ENCODE results near the gene CX3CR1.

Gene CX3CR1

DNA sequence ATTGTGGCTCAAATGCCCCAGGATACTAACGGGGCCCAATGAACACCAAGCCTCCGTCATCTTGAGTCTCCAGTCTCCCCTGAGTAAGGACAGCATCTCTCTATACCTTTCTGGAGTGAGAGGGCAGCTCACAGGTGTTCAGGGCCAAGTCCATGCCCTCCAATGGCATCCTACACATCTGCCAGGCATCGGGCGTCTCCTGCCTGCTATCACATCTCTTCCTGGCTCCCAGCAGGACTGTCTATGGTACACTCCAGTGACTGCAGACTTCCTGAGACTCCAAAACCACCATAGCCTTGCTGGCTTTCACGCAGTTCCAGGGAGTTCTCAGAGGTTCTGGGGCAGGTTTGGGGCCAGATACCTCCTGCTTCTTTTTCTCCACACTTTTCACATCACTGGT, 28.3 kb downstream of the CX3CR1 start:
- TF ChIP-seq, protein P1, sequence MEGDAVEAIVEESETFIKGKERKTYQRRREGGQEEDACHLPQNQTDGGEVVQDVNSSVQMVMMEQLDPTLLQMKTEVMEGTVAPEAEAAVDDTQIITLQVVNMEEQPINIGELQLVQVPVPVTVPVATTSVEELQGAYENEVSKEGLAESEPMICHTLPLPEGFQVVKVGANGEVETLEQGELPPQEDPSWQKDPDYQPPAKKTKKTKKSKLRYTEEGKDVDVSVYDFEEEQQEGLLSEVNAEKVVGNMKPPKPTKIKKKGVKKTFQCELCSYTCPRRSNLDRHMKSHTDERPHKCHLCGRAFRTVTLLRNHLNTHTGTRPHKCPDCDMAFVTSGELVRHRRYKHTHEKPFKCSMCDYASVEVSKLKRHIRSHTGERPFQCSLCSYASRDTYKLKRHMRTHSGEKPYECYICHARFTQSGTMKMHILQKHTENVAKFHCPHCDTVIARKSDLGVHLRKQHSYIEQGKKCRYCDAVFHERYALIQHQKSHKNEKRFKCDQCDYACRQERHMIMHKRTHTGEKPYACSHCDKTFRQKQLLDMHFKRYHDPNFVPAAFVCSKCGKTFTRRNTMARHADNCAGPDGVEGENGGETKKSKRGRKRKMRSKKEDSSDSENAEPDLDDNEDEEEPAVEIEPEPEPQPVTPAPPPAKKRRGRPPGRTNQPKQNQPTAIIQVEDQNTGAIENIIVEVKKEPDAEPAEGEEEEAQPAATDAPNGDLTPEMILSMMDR (IDR thresholded peaks at IDR 0.05; ENCODE audit: low read depth, low read length), result no peak
- DNase-seq (ENCODE audit: low read depth, low spot score), result no peak
- no peak overlapping the region for H3K4me3 ChIP-seq (ENCODE audit: low read depth, low read length)
- in situ Hi-C loops (cut with HindIII; ENCODE audit: low sequenced_read_pairs), result no loop called here

DNA sequence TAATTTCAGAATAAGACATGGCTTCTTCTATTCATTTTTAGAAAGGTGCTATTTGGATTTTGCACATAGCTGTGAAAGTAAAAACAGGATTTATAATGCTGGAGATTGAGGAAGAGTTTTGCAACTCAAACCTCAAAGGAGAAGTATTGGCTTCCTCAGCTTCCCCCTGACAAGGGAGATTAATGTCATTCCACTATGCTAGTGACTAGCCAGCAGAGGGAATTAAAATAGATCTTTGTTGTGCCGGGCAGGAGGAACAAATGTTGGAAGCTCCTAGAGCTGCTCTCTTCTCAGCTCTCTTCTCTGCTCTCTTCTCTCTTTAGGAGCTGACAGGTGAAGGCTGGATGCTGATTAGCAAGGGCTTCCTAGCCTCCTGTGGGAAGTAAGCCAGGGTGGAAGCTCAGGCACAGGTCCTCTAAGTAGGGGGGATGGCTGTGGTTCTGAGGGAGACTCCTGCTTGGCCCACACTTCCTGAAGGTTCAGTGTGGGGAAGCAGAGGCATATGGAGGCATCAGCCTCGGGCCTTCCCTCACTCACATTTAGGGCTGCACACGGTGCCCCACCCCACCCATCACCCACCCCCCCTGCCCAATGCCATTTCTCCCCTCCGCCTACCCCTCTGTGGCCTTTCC, 29.6 kb downstream of the CX3CR1 start:
- TF ChIP-seq, protein P1 (IDR thresholded peaks at IDR 0.05; ENCODE audit: low read depth, low read length), result no peak
- in situ Hi-C loops (cut with HindIII; ENCODE audit: low sequenced_read_pairs), result no loop called here
- H3K4me3 ChIP-seq (ENCODE audit: low read depth, low read length), result no peak overlapping the region
- no peak for DNase-seq (ENCODE audit: low read depth, low spot score)

DNA sequence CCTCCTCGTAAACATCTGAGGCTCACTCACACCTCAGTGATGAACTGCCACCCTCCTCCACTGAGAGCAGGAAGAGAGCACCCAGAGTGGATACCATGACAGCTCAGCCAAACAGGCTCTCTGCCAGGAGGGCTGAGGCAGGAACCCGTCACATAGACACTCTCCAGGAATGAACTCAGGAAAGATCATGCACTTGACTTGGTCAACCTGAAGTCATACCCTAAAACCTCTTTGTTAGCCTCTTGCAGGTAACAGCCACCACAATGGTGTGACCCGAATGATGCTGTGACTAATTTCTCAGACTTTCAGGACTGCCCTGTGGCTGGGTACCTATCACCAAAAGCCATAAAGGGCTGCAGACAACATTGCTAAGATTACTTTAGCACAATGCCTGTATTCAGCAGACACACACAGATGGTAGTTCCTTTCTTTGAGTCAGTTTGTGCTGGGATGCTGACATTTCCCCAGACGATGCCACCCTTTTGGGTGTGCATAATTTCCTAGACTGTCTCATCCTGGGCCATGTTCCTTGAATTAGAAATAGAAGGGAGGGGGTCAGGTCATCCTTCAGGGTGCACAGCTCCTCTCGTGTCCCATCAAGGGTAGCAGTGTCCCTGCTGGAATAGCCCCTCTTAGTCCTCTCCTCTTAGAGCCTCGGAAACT, 30.3 kb downstream of the CX3CR1 start:
- TF ChIP-seq, protein P1 (IDR thresholded peaks at IDR 0.05; ENCODE audit: low read depth, low read length), result no peak
- H3K4me3 ChIP-seq (ENCODE audit: low read depth, low read length), result no peak overlapping the region
- no peak for DNase-seq (ENCODE audit: low read depth, low spot score)
- in situ Hi-C loops (cut with HindIII; ENCODE audit: low sequenced_read_pairs), result no loop called here

DNA sequence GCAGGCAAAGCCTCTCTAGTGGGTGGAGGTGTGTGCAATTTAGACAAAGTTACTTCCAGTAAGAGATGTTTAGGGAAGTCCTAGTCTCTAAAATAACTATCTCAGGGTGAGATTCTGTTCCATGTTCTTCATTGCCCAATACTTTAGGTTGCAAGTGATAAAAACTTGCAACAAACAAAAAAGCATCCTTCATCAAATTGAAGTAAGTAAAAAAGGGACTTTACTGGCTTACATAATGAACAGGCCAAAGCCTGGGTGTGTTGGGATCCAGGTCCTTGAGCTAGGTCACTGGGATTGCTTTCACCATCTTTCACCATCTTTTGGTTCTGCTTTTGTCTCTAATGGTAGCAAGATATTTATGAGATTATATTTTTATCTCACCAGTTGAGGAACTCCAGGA, 38.3 kb downstream of the CX3CR1 start:
- TF ChIP-seq, protein P1 (IDR thresholded peaks at IDR 0.05; ENCODE audit: low read depth, low read length), result no peak
- H3K4me3 ChIP-seq (ENCODE audit: low read depth, low read length), result no peak overlapping the region
- in situ Hi-C loops (cut with HindIII; ENCODE audit: low sequenced_read_pairs), result no loop called here
- DNase-seq (ENCODE audit: low read depth, low spot score), result no peak

DNA sequence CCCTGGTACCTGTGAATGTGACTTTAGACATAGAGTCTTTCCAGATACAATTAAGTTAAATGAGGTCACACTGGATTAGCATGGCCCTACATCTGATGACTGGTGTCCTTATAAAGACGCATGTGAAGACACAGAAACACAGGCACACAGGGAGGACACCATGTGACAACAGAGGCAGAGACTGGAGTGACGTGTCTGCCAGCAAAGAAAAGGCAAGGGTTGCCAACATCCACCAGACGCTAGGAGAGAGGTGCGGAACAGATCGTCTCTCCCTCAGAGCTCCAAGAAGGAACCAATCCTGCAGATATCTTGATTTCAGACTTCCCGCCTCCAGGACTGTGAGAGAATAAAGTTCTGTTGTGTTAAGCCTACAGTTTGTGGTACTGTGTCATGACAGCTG, 42.8 kb downstream of the CX3CR1 start:
- H3K4me3 ChIP-seq (ENCODE audit: low read depth, low read length), result no peak overlapping the region
- TF ChIP-seq, protein P1 (IDR thresholded peaks at IDR 0.05; ENCODE audit: low read depth, low read length), result no peak
- in situ Hi-C loops (cut with HindIII; ENCODE audit: low sequenced_read_pairs), result no loop called here
- DNase-seq (ENCODE audit: low read depth, low spot score), result no peak

DNA sequence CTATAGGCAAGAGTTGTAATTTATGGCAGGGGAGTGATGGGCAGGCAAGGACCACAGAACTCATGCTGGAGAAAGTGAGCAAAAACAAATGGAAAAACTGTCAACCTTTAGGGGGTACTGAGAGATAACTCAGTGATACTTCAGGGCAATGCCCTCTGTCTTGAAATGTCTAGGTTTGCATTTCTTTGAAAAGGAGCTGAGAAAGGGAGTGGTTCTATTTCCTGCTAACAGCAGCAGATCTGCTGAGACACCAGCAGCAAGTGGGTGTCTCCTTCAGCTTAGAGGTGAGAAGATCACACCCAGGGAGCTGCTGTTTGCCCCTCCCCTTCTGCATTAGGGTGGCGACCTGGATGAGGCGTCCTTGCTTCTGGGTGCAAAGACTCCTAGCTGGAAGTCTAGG, 45.2 kb downstream of the CX3CR1 start:
- in situ Hi-C loops (cut with HindIII; ENCODE audit: low sequenced_read_pairs), result no loop called here
- H3K4me3 ChIP-seq (ENCODE audit: low read depth, low read length), result no peak overlapping the region
- TF ChIP-seq, protein P1 (IDR thresholded peaks at IDR 0.05; ENCODE audit: low read depth, low read length), result no peak
- DNase-seq (ENCODE audit: low read depth, low spot score), result no peak
